GM12875 (cell line): ENCODE results near the gene LDHAL6A.

Source experiments
- H3K4me3 ChIP-seq: one replicate; pipeline ENCODE4 v1.5.1; 2011; ENCODE audit warnings: low read depth, low read length, control low read depth
- CTCF ChIP-seq: IDR thresholded peaks from 2 replicates; pipeline ENCODE4 v1.5.1; 2011; ENCODE audit warnings: low read depth, mild to moderate bottlenecking, control low read depth, inconsistent platforms, low read length, moderate library complexity, borderline replicate concordance; ENCODE audit not compliant: insufficient read depth

LDHAL6A gene

GRCh38 chr11:18463439-18463838 is 7.8 kb downstream of the LDHAL6A start:
- no peak overlapping the region for H3K4me3 ChIP-seq
- no peak for TF ChIP-seq CTCF

- TF ChIP-seq CTCF = no peak
- H3K4me3 ChIP-seq = no peak overlapping the region
Measured at GRCh38 chr11:18466402-18466801, 10.7 kb downstream of the LDHAL6A start.

- H3K4me3 ChIP-seq = no peak overlapping the region
- no peak for TF ChIP-seq CTCF
Measured at GRCh38 chr11:18468059-18468458, 12.4 kb downstream of the LDHAL6A start.

GRCh38 chr11:18468961-18469360 is 13.3 kb downstream of the LDHAL6A start:
- no peak for TF ChIP-seq CTCF
- no peak overlapping the region for H3K4me3 ChIP-seq

GRCh38 chr11:18471995-18472394 is 16.3 kb downstream of the LDHAL6A start:
- TF ChIP-seq CTCF = no peak
- no peak overlapping the region for H3K4me3 ChIP-seq

- no peak for TF ChIP-seq CTCF
- H3K4me3 ChIP-seq = no peak overlapping the region
Measured at GRCh38 chr11:18472587-18472986, 16.9 kb downstream of the LDHAL6A start.

GRCh38 chr11:18479063-18479462 is 23.4 kb downstream of the LDHAL6A start:
- H3K4me3 ChIP-seq = no peak overlapping the region
- TF ChIP-seq CTCF = no peak
